ENCODE results near the gene RAMP1.

RAMP1 gene

GRCh38 chr2:237858294-237859081 is 935 bp upstream of the RAMP1 start:
- no peaks in the 10 kb centered on the region for H3K9me2 ChIP-seq (replicated peaks; ENCODE audit: insufficient read depth, low read length)
- H4K20me1 ChIP-seq (ENCODE audit: low read depth, low read length), result no peaks in the 10 kb centered on the region
- H3K4me3 ChIP-seq (ENCODE audit: insufficient read depth, low read length, poor library complexity, severe bottlenecking), result no peak overlapping the region
- H3K9me3 ChIP-seq (ENCODE audit: insufficient read depth, low read length), result no peaks in the 10 kb centered on the region
- H3K27me3 ChIP-seq (ENCODE audit: low read length), result no peaks in the 10 kb centered on the region
- H3K9ac ChIP-seq (ENCODE audit: low read length), result no peak overlapping the region
- H3K79me2 ChIP-seq (ENCODE audit: insufficient read depth, low read length), result no peaks in the 10 kb centered on the region
- no peaks in the 10 kb centered on the region for H3K36me3 ChIP-seq (ENCODE audit: low read length)
- no peak overlapping the region for H2AFZ ChIP-seq (ENCODE audit: low read depth, low read length, severe bottlenecking)
- TF ChIP-seq, protein P1, sequence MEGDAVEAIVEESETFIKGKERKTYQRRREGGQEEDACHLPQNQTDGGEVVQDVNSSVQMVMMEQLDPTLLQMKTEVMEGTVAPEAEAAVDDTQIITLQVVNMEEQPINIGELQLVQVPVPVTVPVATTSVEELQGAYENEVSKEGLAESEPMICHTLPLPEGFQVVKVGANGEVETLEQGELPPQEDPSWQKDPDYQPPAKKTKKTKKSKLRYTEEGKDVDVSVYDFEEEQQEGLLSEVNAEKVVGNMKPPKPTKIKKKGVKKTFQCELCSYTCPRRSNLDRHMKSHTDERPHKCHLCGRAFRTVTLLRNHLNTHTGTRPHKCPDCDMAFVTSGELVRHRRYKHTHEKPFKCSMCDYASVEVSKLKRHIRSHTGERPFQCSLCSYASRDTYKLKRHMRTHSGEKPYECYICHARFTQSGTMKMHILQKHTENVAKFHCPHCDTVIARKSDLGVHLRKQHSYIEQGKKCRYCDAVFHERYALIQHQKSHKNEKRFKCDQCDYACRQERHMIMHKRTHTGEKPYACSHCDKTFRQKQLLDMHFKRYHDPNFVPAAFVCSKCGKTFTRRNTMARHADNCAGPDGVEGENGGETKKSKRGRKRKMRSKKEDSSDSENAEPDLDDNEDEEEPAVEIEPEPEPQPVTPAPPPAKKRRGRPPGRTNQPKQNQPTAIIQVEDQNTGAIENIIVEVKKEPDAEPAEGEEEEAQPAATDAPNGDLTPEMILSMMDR (IDR thresholded peaks at IDR 0.05; ENCODE audit: insufficient read depth, low read length, poor library complexity, severe bottlenecking), result peak; percentile 14
- no peak for TF ChIP-seq EZH2phosphoT487 (conservative IDR thresholded peaks at IDR 0.05; ENCODE audit: low read length)
- no peaks in the 10 kb centered on the region for H3F3A ChIP-seq (ENCODE audit: insufficient read depth)
- no peak overlapping the region for H3K27ac ChIP-seq (ENCODE audit: low read depth, low read length)
- no peak overlapping the region for H3K4me2 ChIP-seq (ENCODE audit: low read depth, low read length, poor library complexity, severe bottlenecking)

GRCh38 chr2:237859082-237859433 is 365 bp upstream of the RAMP1 start:
- Histone ChIP-seq H4K20me1 (ENCODE audit: low read depth, low read length) (no peaks in the 10 kb centered on the region), H3K9ac (ENCODE audit: low read length) (no peak overlapping the region), H3K4me2 (ENCODE audit: low read depth, low read length, poor library complexity, severe bottlenecking) (no peak overlapping the region), H2AFZ (ENCODE audit: low read depth, low read length, severe bottlenecking) (no peak overlapping the region), H3K36me3 (ENCODE audit: low read length) (no peaks in the 10 kb centered on the region), H3K27ac (ENCODE audit: low read depth, low read length) (no peak overlapping the region), H3K4me3 (ENCODE audit: insufficient read depth, low read length, poor library complexity, severe bottlenecking) (no peak overlapping the region), H3K79me2 (ENCODE audit: insufficient read depth, low read length) (no peaks in the 10 kb centered on the region), H3K9me2 (replicated peaks; ENCODE audit: insufficient read depth, low read length) (no peaks in the 10 kb centered on the region), H3F3A (ENCODE audit: insufficient read depth) (no peaks in the 10 kb centered on the region), H3K9me3 (ENCODE audit: insufficient read depth, low read length) (no peaks in the 10 kb centered on the region), H3K27me3 (ENCODE audit: low read length) (no peaks in the 10 kb centered on the region)
- TF ChIP-seq, protein P1 (IDR thresholded peaks at IDR 0.05; ENCODE audit: insufficient read depth, low read length, poor library complexity, severe bottlenecking), result no peak
- TF ChIP-seq EZH2phosphoT487 (conservative IDR thresholded peaks at IDR 0.05; ENCODE audit: low read length), result no peak

GRCh38 chr2:237860273-237860935 is 981 bp downstream of the RAMP1 start:
- TF ChIP-seq, protein P1 (IDR thresholded peaks at IDR 0.05; ENCODE audit: insufficient read depth, low read length, poor library complexity, severe bottlenecking), result no peak
- no peak for TF ChIP-seq EZH2phosphoT487 (conservative IDR thresholded peaks at IDR 0.05; ENCODE audit: low read length)
- no peak overlapping the region for H3K9ac ChIP-seq (ENCODE audit: low read length)
- H3F3A ChIP-seq (ENCODE audit: insufficient read depth), result no peaks in the 10 kb centered on the region
- H3K27ac ChIP-seq (ENCODE audit: low read depth, low read length), result no peak overlapping the region
- no peaks in the 10 kb centered on the region for H3K79me2 ChIP-seq (ENCODE audit: insufficient read depth, low read length)
- H3K27me3 ChIP-seq (ENCODE audit: low read length), result no peaks in the 10 kb centered on the region
- H3K4me2 ChIP-seq (ENCODE audit: low read depth, low read length, poor library complexity, severe bottlenecking), result no peak overlapping the region
- no peaks in the 10 kb centered on the region for H3K9me3 ChIP-seq (ENCODE audit: insufficient read depth, low read length)
- H4K20me1 ChIP-seq (ENCODE audit: low read depth, low read length), result no peaks in the 10 kb centered on the region
- no peak overlapping the region for H2AFZ ChIP-seq (ENCODE audit: low read depth, low read length, severe bottlenecking)
- H3K9me2 ChIP-seq (replicated peaks; ENCODE audit: insufficient read depth, low read length), result no peaks in the 10 kb centered on the region
- H3K36me3 ChIP-seq (ENCODE audit: low read length), result no peaks in the 10 kb centered on the region
- H3K4me3 ChIP-seq (ENCODE audit: insufficient read depth, low read length, poor library complexity, severe bottlenecking), result no peak overlapping the region

All from SU-DHL-6 (cell line).